ENCODE measurements around the gene CENPX. TPM values are rescaled to one million over a fixed set of nuclear protein-coding genes. Genes with fewer than 3 reads are reported as not detected.

Gene CENPX
- total and polyA plus RNA-seq, 2 of the 13 experiments (the other 11 are each of a cell fraction or from before 2014, with no cell fraction given): 92.7 to 170 TPM

DNA sequence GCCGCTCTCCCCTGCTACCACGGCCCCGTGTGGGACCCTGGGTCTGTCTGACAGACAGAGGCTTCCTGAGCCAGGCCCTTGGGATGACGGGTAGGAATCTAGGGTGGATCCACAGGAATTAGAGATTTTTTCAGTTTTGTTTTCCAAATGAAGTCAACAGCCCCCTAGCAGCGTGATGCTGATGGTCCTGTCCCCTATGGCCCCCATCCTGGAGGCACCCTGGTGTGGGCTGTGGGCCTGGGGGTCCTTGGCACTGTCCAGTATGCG lies 15.5 kb downstream of the CENPX start:
- TF ChIP-seq ZNF672 (CRISPR knock-in tag; IDR thresholded peaks at IDR 0.05) (0 out of 2 replicates have a peak, but pooled peaks have one; percentile 7), ZNF614 (CRISPR knock-in tag; IDR thresholded peaks at IDR 0.05; ENCODE audit: borderline replicate concordance) (no peak), PRPF4 (IDR thresholded peaks at IDR 0.05; ENCODE audit: low read depth, low read length, poor library complexity, severe bottlenecking) (peak; percentile 53), RFX5 (IDR thresholded peaks at IDR 0.05; ENCODE audit: low read depth, low read length) (no peak), ZNF101 (CRISPR knock-in tag; IDR thresholded peaks at IDR 0.05; ENCODE audit: borderline replicate concordance, low read depth) (0 out of 2 replicates have a peak, but pooled peaks have one; percentile 15), ZNF768 (CRISPR knock-in tag; IDR thresholded peaks at IDR 0.05) (0 out of 2 replicates have a peak, but pooled peaks have one; percentile 12), POLR2G (IDR thresholded peaks at IDR 0.05; ENCODE audit: low read depth, low read length) (peak; percentile 10)
- Histone ChIP-seq H3K36me3 (replicated peaks in 1 of 2; ENCODE audit: control insufficient read depth in 1 of 2, insufficient read depth in 2 of 2, low read length in 2 of 2) (peaks cover 39 to 49% of the 10 kb centered on the region in 2 experiments), H3K79me2 (ENCODE audit: insufficient read depth, low read length) (peaks cover 39% of the 10 kb centered on the region), H3K27me3 (ENCODE audit: control insufficient read depth in 1 of 2, insufficient read depth in 2 of 2, low read length in 2 of 2) (no peaks in the 10 kb centered on the region), H2AFZ (ENCODE audit: low read length) (no peak overlapping the region), H3K9ac (ENCODE audit: insufficient read depth, low read depth, low read length) (no peak overlapping the region), H4K20me1 (ENCODE audit: insufficient read depth, low read length) (no peaks in the 10 kb centered on the region), H3K9me3 (ENCODE audit: low read length) (no peaks in the 10 kb centered on the region), H3K4me1 (ENCODE audit: insufficient read depth, low read length) (peaks cover 72% of the 10 kb centered on the region), H3K4me2 (ENCODE audit: low read depth, low read length) (no peak overlapping the region), H3K27ac (ENCODE audit: extremely low read length, insufficient read depth, low read length) (peak overlapping the region; percentile 16), H3K4me3 (replicated peaks in 1 of 3; ENCODE audit: insufficient read depth in 1 of 3, low read depth in 2 of 3, low read length in 3 of 3) (no peak overlapping the region)
- FAIRE-seq (no peak), ATAC-seq (no peak), DNase-seq (ENCODE audit: low spot score) (no peak)
- intact Hi-C loops (cut with micrococcal nuclease; ENCODE audit: unreplicated experiment): no loop called here
- POLR2A ChIA-PET: interaction anchor here (0.7 to 1.0 kb wide), 2 partner anchors 11 to 12 kb away, joined by 3 to 4 read pairs; no protein-coding TSS in a partner anchor
- CTCF ChIA-PET (ENCODE audit: low intra/inter-chr PET ratio, low total read pairs): no interaction called here
- no TSS peak for BruUV-seq (replicated peaks)
- in situ Hi-C loops (cut with HindIII; ENCODE audit: extremely low pct_ligation_motif_present, low pct_unique_long_range_greater_than_20kb): no loop called here
- 95% methylated on average over 6 of the region's 6 CpGs for WGBS (ENCODE audit: low lambda C conversion rate)

DNA sequence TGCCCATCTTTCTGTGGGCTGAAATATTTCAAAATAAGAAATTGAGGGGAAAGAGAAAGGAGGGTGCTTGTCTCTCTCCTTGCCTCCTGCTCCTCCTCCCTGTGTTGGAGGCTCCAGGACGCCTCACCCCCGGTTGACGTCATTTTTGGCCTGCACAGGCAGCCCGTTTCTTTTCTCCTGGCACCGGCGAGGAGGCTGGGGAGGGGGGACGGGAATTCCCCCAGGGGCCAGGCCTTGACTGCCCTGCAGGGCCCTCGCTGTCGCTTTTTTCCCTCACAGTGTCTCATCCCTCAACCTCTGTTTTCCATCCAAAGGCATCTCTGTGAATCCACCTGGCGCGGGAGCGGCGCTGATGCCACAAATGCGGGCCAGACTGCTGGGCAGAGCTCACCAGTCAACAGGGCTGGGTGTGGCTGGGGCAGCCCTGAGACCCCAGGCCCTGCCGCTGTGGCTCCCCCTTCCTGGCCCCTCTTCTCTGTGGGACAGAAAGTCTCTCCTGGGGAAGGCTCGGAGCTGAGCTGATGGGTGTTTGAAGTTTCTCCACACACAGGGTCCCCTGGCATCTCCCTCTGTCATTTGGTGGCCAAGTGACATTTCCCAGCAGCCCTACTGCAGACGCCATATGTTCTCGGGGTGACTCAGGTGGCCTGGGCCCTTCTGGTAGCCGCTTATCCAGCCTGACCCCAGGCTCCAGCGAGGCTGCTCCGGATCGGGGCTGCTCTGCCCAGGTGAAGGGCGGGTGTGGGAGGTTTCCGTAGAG lies 16.0 kb downstream of the CENPX start:
- CTCF ChIA-PET (ENCODE audit: low intra/inter-chr PET ratio, low total read pairs): no interaction called here
- 98% methylated on average over 18 of the region's 24 CpGs for WGBS (ENCODE audit: low lambda C conversion rate)
- TF ChIP-seq PCBP1 (IDR thresholded peaks at IDR 0.05; ENCODE audit: borderline replicate concordance, low read depth, low read length) (0 out of 2 replicates have a peak, but pooled peaks have one; percentile 25), KLF11 (CRISPR knock-in tag; IDR thresholded peaks at IDR 0.05) (no peak), POLR2G (IDR thresholded peaks at IDR 0.05; ENCODE audit: low read depth, low read length) (no peak; the same call in 1 of the 2 replicates), YEATS4 (CRISPR knock-in tag; IDR thresholded peaks at IDR 0.05; ENCODE audit: borderline replicate concordance) (no peak), HNRNPLL (IDR thresholded peaks at IDR 0.05; ENCODE audit: low read depth, low read length, poor library complexity, severe bottlenecking) (peak; percentile 29), ATF7-NPFF (CRISPR knock-in tag; IDR thresholded peaks at IDR 0.05; ENCODE audit: low read depth) (no peak), ZNF44 (CRISPR knock-in tag; IDR thresholded peaks at IDR 0.05) (no peak), RAD51 (IDR thresholded peaks at IDR 0.05; ENCODE audit: borderline replicate concordance) (no peak), RBFOX2 (IDR thresholded peaks at IDR 0.05; ENCODE audit: low read depth, low read length) (peak; percentile 42)
- TF ChIP-seq, protein P1, sequence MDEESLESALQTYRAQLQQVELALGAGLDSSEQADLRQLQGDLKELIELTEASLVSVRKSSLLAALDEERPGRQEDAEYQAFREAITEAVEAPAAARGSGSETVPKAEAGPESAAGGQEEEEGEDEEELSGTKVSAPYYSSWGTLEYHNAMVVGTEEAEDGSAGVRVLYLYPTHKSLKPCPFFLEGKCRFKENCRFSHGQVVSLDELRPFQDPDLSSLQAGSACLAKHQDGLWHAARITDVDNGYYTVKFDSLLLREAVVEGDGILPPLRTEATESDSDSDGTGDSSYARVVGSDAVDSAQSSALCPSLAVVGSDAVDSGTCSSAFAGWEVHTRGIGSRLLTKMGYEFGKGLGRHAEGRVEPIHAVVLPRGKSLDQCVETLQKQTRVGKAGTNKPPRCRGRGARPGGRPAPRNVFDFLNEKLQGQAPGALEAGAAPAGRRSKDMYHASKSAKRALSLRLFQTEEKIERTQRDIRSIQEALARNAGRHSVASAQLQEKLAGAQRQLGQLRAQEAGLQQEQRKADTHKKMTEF (CRISPR knock-in tag; IDR thresholded peaks at IDR 0.05): no peak
- TF ChIP-seq, protein P2, sequence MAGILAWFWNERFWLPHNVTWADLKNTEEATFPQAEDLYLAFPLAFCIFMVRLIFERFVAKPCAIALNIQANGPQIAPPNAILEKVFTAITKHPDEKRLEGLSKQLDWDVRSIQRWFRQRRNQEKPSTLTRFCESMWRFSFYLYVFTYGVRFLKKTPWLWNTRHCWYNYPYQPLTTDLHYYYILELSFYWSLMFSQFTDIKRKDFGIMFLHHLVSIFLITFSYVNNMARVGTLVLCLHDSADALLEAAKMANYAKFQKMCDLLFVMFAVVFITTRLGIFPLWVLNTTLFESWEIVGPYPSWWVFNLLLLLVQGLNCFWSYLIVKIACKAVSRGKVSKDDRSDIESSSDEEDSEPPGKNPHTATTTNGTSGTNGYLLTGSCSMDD (CRISPR knock-in tag; IDR thresholded peaks at IDR 0.05): no peak

More for the DNA sequence above, 16.0 kb downstream of the CENPX start:
- H3K4me1 ChIP-seq (ENCODE audit: insufficient read depth, low read length): peaks cover 72% of the 10 kb centered on the region
- H3K4me2 ChIP-seq (ENCODE audit: low read depth, low read length): no peak overlapping the region
- H3K36me3 ChIP-seq (replicated peaks in 1 of 2; ENCODE audit: control insufficient read depth in 1 of 2, insufficient read depth in 2 of 2, low read length in 2 of 2): peaks cover 35 to 44% of the 10 kb centered on the region in 2 experiments
- DNase-seq (ENCODE audit: low spot score) (no peak), ATAC-seq (no peak), FAIRE-seq (no peak)
- no peak overlapping the region for H3K4me3 ChIP-seq (replicated peaks in 1 of 3; ENCODE audit: insufficient read depth in 1 of 3, low read depth in 2 of 3, low read length in 3 of 3)
- BruUV-seq (replicated peaks): TSS peak; percentile 27
- H4K20me1 ChIP-seq (ENCODE audit: insufficient read depth, low read length): no peaks in the 10 kb centered on the region
- H3K79me2 ChIP-seq (ENCODE audit: insufficient read depth, low read length): peaks cover 44% of the 10 kb centered on the region
- H3K9me3 ChIP-seq (ENCODE audit: low read length): no peaks in the 10 kb centered on the region
- POLR2A ChIA-PET: interaction anchor here (0.7 kb wide), 1 partner anchor 11 kb away, joined by 3 read pairs; no protein-coding TSS in a partner anchor
- intact Hi-C loops (cut with micrococcal nuclease; ENCODE audit: unreplicated experiment): no loop called here
- H3K9ac ChIP-seq (ENCODE audit: insufficient read depth, low read depth, low read length): no peak overlapping the region
- H3K27ac ChIP-seq (ENCODE audit: extremely low read length, insufficient read depth, low read length): peak overlapping the region; percentile 16
- no peaks in the 10 kb centered on the region for H3K27me3 ChIP-seq (ENCODE audit: control insufficient read depth in 1 of 2, insufficient read depth in 2 of 2, low read length in 2 of 2)
- in situ Hi-C loops (cut with HindIII; ENCODE audit: extremely low pct_ligation_motif_present, low pct_unique_long_range_greater_than_20kb): no loop called here
- no peak overlapping the region for H2AFZ ChIP-seq (ENCODE audit: low read length)

All from HepG2 (cell line).